ENCODE data around the gene HACL1. TPM values are rescaled to one million over a fixed set of nuclear protein-coding genes. Genes with fewer than 3 reads are reported as not detected.

Gene HACL1
- total and polyA plus RNA-seq, 10 of the 15 experiments (the other 5 are each of a cell fraction or from before 2014, with no cell fraction given) = 19.4 to 48.7 (median 30.1) TPM

DNA sequence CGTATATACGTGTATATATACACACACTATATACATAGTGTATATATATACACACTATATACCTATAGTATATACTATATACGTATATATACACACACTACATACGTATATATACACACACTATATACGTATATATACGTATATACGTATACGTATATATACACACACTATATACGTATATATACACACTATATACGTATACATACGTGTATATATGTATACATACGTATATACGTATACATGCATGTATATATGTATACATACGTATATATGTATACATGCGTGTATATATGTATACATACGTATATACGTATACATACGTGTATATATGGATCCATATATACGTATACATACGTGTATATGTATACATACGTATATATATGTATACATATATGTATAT, 9.4 kb downstream of the HACL1 start:
- FAIRE-seq = no peak
- H3K36me3 ChIP-seq (ENCODE audit: control insufficient read depth in 2 of 2, insufficient read depth in 2 of 2, low read length in 1 of 2) = peaks cover 0 to 6% of the 10 kb centered on the region in 2 experiments; a peak in 2 of 4 replicates

More for the DNA sequence above, 9.4 kb downstream of the HACL1 start:
- in situ Hi-C loops (cut with MboI) (no loop called here), intact Hi-C loops (cut with micrococcal nuclease; ENCODE audit: unreplicated experiment) (no loop called here)
- no peaks in the 10 kb centered on the region for H3K4me1 ChIP-seq (ENCODE audit: control insufficient read depth, insufficient read depth, low read length)
- no peaks in the 10 kb centered on the region for H4K20me1 ChIP-seq (ENCODE audit: control insufficient read depth, insufficient read depth)
- H3K4me2 ChIP-seq (ENCODE audit: control insufficient read depth, insufficient read depth) = no peak overlapping the region
- H3K27ac ChIP-seq (ENCODE audit: control insufficient read depth, insufficient read depth) = no peak overlapping the region
- ATAC-seq (no peak), DNase-seq (ENCODE audit: low read depth, low spot score) (no peak)
- POLR2A ChIA-PET = no interaction called here
- H3K9me3 ChIP-seq (replicated peaks; ENCODE audit: control insufficient read depth, insufficient read depth, low read length) = no peaks in the 10 kb centered on the region
- 94% methylated on average over 21 of the region's 21 CpGs for WGBS (ENCODE audit: insufficient coverage, insufficient replicate concordance, low lambda C conversion rate, missing lambda C conversion rate)
- TF ChIP-seq RFX5 (IDR thresholded peaks at IDR 0.05; ENCODE audit: low read depth, low read length) = no peak
- TF ChIP-seq, protein P1, sequence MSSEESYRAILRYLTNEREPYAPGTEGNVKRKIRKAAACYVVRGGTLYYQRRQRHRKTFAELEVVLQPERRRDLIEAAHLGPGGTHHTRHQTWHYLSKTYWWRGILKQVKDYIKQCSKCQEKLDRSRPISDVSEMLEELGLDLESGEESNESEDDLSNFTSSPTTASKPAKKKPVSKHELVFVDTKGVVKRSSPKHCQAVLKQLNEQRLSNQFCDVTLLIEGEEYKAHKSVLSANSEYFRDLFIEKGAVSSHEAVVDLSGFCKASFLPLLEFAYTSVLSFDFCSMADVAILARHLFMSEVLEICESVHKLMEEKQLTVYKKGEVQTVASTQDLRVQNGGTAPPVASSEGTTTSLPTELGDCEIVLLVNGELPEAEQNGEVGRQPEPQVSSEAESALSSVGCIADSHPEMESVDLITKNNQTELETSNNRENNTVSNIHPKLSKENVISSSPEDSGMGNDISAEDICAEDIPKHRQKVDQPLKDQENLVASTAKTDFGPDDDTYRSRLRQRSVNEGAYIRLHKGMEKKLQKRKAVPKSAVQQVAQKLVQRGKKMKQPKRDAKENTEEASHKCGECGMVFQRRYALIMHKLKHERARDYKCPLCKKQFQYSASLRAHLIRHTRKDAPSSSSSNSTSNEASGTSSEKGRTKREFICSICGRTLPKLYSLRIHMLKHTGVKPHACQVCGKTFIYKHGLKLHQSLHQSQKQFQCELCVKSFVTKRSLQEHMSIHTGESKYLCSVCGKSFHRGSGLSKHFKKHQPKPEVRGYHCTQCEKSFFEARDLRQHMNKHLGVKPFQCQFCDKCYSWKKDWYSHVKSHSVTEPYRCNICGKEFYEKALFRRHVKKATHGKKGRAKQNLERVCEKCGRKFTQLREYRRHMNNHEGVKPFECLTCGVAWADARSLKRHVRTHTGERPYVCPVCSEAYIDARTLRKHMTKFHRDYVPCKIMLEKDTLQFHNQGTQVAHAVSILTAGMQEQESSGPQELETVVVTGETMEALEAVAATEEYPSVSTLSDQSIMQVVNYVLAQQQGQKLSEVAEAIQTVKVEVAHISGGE (CRISPR knock-in tag; IDR thresholded peaks at IDR 0.05) = no peak
- no peak for TF ChIP-seq SMAD5 (IDR thresholded peaks at IDR 0.05; ENCODE audit: low read depth)
- TF ChIP-seq, protein P2, sequence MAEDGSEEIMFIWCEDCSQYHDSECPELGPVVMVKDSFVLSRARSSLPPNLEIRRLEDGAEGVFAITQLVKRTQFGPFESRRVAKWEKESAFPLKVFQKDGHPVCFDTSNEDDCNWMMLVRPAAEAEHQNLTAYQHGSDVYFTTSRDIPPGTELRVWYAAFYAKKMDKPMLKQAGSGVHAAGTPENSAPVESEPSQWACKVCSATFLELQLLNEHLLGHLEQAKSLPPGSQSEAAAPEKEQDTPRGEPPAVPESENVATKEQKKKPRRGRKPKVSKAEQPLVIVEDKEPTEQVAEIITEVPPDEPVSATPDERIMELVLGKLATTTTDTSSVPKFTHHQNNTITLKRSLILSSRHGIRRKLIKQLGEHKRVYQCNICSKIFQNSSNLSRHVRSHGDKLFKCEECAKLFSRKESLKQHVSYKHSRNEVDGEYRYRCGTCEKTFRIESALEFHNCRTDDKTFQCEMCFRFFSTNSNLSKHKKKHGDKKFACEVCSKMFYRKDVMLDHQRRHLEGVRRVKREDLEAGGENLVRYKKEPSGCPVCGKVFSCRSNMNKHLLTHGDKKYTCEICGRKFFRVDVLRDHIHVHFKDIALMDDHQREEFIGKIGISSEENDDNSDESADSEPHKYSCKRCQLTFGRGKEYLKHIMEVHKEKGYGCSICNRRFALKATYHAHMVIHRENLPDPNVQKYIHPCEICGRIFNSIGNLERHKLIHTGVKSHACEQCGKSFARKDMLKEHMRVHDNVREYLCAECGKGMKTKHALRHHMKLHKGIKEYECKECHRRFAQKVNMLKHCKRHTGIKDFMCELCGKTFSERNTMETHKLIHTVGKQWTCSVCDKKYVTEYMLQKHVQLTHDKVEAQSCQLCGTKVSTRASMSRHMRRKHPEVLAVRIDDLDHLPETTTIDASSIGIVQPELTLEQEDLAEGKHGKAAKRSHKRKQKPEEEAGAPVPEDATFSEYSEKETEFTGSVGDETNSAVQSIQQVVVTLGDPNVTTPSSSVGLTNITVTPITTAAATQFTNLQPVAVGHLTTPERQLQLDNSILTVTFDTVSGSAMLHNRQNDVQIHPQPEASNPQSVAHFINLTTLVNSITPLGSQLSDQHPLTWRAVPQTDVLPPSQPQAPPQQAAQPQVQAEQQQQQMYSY (CRISPR knock-in tag; IDR thresholded peaks at IDR 0.05) = 0 out of 2 replicates have a peak, but pooled peaks have one; percentile 52
- no peak for TF ChIP-seq RUNX3 (IDR thresholded peaks at IDR 0.05; ENCODE audit: low read length)
- no peak for TF ChIP-seq MAX (IDR thresholded peaks at IDR 0.05; ENCODE audit: low read depth, low read length)
- TF ChIP-seq MYB (IDR thresholded peaks at IDR 0.05; ENCODE audit: borderline replicate concordance, low read depth, low read length) = no peak
- no peak for TF ChIP-seq KLF5 (IDR thresholded peaks at IDR 0.05; ENCODE audit: partially characterized antibody)
- TF ChIP-seq BHLHE40 (IDR thresholded peaks at IDR 0.05; ENCODE audit: borderline replicate concordance in 1 of 2, low read depth in 2 of 2, low read length in 1 of 2) = no peak
- H3K9ac ChIP-seq (ENCODE audit: control insufficient read depth, insufficient read depth, low read length) = no peak overlapping the region
- RAD21 ChIA-PET (ENCODE audit: unreplicated experiment) = no interaction called here
- H2AFZ ChIP-seq (ENCODE audit: control insufficient read depth, low read depth, low read length) = no peak overlapping the region
- H3K79me2 ChIP-seq (ENCODE audit: control insufficient read depth, insufficient read depth, low read length) = no peaks in the 10 kb centered on the region
- H3K27me3 ChIP-seq (replicated peaks in 1 of 2; ENCODE audit: control insufficient read depth in 2 of 2, insufficient read depth in 2 of 2, low read length in 1 of 2) = no peaks in the 10 kb centered on the region
- CTCF ChIA-PET = no interaction called here
- SMC1A ChIA-PET (ENCODE audit: uncharacterized antibody, unreplicated experiment) = no interaction called here
- no peak overlapping the region for H3K4me3 ChIP-seq
- BruUV-seq (replicated peaks) = no TSS peak

All from GM12878 (cell line).